HG03159 (cell line): ENCODE results near the gene PAX3.
A peak's percentile ranks its signal among the peaks of the same experiment; 100 is the strongest.

Experiments used
- ATAC-seq: cut with Tn5 transposase; IDR thresholded peaks from one replicate; pipeline ENCODE4 v1.9.1; 2021; ENCODE audit warnings: mild to moderate bottlenecking, moderate library complexity; ENCODE audit not compliant: unreplicated experiment

The PAX3 gene

DNA sequence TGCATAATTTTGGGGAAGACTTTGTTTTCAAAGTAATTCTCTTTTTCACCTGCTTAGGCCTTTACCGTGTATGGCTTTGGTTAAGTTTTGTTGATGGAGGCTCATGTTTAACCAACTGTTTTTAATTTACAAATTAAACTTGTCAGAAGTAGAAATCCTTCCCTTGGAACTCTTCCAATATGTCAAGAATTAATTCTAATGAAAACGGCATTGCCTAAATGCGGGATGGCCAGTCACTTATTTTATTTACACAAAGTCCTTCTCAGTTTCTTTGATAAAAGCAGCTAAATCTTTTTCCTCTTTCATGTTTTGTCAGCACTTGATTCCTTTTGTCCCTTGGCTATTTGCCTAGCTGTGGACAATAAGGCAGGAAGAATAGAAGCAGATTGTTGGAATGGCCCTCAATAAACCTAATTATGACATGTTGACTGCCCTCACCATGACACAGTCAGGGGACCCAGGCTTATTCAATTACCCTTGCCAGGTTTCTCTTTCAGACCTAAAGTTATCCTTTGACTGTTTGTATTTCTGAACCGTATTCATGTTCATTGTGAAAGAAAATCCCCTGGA, 26.3 kb downstream of the PAX3 start:
- ATAC-seq = no peak

DNA sequence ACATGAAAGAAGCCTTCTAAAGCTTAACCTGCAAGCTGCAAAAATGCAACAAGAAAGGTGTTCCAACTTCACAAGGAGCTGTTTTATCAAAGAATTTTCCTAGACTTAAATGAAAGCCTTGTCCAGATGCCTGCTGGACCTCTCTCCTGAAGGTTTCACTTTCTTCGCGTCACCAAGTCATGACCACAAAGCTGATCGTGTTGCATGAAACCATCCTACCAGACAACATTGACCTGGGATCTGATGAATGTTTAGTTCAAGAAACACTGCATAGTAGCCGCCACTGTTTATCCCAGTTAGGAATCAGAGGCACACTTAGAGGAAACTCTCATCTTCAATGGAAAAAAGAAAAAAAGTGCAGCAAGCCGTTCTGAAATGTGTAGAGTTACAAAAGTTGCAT, 26.9 kb downstream of the PAX3 start:
- ATAC-seq = no peak

DNA sequence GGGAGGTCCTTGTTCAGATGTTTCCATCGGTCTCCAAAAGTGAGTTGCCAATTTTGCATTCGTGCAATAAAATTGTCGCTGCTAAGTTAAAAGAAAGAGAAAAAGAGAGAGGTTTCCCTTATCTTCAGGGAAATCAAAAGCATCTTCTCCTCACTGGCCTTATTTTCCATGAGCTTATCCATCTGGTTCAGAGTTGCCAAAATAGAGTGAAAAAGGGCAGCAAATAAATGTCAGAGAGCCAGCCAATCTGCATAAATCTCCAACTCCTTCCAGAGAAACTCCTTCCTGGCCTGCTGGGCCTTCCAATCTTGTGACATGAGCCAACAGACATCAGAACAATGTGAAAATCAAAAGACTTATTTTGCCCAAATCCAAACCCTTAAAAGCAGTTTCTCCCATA, 28.4 kb downstream of the PAX3 start:
- ATAC-seq = no peak

DNA sequence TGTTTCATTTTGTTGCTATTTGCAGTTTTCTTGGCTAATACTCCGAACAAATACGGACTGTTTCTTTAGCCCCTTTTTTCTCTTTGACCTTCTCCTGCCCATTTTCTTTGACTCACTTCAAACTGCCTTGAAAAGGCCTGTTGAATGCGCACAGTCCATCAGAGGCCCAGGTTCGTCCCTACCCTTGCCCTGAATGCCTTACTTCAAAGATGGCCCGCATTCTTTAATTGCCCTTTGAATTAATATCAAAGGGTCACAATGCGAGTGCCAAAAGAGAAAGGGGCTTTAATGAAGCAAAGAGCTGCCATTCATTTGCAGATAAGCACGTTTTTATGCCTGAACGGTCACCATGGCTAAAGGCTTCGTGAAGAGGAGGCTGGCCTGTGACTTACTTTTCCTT, 29.7 kb downstream of the PAX3 start:
- no peak for ATAC-seq

DNA sequence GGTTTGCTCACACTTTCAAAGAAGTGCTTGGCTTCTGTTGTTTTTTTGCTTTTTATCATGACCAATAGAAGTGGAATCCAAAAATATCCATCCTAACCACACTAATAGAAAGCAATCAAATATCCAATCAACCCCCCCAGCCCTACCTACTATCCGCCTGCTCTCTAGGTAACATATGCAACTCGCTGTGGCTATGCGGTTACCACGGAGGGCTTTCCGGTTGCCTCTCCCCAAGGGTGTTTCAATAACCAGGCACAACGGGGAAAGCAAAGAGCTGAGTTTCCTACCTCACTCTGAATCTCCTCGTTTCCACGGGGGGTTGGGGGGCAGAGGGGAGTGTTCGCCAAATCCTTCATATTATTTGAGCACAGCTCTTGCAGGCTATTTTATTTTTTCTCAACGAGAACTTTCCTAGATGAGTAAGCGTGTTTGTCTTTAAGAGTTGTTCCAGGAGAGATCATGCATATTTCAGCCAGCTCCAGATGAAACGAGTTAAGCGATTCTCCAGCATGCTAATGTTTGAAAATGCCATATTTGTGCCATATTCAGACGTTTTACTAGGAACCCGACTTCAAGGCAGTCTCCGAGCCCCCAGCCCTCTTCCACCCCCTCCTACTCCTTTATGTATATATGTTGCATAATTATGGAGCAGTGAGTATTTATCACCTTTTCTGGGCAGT, 30.3 kb downstream of the PAX3 start:
- no peak for ATAC-seq

DNA sequence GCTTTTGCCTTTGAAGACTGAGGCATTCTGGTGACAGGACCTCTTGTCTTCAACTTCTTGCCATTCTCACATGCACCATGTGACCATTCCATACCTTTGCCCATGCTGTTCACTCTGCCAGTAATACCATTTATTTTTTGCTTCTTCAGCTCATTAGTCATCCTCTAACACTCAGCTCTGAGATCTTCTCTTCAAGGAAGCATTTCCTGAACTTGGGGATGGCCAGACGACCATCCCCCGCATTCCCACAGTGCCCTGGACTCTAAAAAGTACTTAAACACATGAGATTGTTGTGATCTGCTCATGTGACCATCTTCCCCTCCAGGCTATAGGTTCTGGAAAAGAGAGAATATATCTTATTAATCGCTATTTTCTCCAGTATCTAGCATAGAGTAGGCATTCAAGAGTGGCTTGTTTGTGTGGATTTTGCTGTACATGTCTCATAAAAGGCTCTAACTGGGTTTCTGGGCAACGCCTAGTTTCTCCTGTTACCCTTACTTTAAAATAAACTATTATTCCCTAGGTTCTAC, 33.9 kb downstream of the PAX3 start:
- no peak for ATAC-seq

DNA sequence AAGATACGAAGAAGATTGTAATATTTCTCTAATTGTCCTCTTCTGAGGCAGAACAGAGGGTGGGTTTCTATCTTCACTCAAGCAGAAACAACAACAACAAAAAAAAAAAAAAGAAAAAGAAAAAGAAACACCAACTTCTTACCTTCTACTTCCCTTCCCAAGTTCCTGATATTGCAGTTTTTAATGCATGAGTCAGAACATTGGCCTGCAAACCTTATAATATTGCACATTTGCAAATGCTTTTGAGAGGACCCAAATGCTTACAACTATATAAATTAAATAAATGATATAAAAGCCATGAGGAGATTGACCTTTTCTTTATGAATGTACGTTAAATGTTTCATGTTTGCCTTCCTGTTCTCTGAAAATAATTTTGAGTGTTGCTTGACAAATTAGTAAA, 37.3 kb downstream of the PAX3 start:
- no peak for ATAC-seq

DNA sequence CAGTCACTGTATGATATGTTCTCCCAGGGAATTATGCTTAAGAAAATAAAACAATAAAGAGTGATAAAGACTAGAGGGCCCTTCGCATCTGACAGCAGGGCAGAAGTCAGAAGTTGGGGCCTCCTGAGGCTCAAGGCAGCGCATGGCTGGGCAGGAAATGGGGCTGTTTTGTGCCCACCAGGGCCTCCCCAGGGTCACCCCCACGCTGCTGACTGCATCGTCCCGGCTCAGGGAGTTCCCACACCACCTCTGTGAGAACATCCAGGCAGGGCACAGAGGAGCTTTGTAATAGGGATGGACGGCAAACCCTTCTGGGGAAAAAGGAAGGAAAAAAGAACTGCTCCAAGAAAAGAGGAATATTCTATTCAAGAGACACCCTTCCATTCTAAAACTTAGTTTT, 41.2 kb downstream of the PAX3 start:
- no peak for ATAC-seq

DNA sequence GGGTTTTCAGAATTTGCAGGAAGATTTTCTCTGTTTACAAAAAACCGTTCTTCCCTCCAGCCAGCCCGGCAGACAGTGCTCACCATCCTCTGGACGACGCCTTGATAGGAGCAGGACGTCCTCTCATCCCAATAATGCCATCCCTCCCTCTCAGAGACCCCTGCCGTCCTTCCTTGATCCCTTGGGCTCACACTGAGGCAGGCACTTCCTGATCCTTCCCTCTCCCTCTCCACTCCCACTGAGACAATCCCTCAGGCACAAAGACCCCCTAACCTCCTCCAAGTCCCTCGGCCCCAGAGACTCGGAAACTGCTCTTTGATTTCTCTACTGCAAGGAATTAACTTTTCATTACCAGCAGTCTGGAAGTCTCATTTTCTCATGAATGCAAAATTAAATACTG, 42.5 kb downstream of the PAX3 start:
- no peak for ATAC-seq

DNA sequence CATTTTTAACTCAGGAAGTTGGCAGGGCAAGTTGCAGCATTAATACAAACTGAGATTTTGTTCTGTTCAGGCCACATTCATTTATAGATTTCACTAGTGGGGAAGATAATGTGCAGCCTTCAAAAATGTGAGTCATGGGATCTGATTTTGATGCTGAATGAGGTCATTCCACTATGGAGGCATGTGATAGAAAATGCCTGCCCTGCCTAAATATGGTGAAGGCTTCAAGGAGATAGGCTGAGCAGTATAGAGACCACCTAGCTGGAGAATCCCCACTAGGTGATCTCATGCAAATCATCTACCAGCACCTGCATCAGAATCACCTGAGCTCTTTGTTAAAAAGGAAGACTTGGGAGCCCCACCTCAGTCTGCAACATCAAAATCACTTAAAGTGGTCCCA, 43.7 kb downstream of the PAX3 start:
- no peak for ATAC-seq

DNA sequence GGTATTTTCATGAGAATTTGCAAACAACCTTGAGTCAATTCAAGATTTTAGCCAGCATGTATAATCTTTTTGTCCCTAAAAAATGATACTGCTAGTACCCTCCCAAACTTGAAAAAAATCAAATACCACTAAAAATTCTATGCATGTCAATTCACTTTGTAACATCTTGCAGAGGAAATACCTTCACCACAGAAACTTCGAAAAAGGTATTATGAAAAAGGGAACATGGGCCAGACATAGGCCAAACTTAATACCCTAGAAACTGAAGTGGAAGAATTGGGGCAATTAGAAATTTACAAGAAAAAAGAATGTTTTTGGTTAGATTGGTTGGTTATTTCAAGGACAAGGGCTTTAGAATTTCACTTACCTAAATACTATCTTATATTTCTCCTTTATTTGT, 48.5 kb downstream of the PAX3 start:
- ATAC-seq = no peak

DNA sequence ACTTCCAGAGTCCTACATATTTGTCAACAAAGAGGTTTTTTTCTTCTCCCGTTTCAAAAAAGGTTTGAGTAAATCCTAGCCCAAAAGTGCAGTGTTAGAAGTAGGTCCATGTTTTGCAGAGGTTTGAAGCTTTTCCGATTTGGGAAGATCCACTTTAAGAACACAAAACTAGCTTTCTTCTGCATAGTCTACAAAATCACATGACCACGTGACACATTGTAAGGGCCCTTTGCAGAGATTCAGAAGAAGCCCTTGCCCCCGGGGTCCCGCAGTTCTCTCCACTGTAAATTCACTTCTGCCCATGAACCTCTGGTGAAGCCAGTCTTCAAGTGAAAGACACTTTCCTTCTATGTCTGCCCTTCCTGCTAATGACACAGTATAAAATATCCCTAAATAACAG, 49.4 kb downstream of the PAX3 start:
- ATAC-seq = no peak

DNA sequence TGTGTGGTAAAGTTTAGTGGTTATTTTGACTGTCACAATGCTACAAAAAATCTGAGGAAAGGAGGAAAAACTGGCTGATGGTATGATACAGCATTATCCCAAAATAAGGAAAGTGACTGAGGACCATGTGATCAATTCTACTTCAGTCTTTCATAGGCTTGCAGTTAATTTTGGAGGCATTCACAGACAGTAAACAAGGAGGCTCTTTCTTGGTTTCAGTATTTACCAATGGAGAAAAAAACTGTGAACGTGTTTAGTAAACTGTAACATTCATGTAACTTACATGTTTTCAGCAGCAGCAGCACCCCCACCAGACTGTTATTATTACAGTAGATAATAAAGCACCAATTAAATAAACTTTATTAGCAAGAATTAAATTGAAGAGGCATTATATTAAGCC, 50.0 kb downstream of the PAX3 start:
- no peak for ATAC-seq

DNA sequence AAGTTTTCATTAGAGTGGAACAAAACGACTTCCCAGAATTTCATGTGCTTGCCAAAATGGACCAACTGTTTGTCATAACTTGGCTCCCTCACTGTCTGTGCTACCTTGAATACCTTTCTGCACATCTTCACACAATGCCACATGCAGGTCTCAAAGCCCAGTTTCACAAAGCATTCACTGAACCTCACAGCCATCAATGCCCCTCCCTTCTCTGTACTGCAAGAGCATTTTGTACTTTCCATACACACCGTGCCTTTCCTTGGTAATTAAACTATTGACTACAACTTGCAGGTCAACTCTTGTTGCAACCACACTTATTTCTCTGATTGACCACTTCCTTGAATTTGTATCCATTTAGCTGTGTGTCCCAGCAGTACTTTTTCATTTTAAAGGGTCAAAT, 50.5 kb downstream of the PAX3 start:
- ATAC-seq = no peak

DNA sequence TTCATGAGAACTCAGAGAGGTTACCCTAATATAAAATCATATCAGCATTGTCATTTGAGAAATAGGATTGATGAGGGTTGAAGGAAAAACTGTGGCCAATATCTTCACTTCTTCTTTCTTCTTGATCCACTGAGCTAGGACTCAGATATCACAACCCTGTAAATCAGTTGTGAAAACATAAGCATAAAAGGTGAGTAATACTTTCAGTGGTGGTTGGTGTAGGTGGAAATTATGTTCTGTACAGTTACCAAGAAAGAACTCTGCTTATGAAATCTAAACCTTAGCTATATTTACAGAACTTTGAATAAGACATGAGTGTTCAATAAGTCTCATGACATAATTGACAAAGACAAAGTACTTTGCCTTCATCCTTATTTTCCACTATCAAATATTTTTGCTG, 56.3 kb downstream of the PAX3 start:
- peak; percentile 82 for ATAC-seq

DNA sequence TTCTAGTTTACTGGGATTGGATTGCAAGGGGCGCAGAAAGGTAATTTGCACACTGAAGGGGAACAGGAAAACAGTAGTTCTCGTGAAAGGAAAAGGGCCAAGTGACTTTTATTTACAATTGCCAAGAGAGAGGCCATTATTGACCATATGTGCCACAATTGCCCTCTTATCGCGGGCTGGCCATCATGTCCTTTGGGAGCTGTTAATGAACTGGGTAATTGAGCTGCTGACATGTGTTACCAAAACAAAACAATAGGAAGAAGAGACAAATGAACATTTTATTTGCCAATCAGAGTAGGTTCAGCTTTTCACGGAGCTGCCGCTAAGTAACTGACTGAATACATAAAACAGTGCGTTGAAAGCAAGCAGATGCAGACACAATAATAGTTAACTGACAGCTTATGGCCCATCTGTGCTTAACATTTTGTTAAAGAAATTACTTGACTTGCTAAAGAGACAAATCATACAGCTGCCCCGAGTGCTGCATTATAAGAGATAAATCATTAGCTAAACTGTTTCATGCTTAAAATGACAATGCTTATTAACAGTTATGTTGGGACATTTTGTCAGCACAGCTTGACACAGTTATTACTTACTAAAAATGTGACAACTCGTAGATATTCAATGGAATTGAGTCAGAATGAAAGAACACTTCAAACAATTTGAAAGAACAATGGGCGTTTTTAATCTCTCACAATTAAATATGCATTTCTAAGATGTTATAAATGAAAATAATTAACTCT, 57.5 kb downstream of the PAX3 start:
- ATAC-seq = no peak

DNA sequence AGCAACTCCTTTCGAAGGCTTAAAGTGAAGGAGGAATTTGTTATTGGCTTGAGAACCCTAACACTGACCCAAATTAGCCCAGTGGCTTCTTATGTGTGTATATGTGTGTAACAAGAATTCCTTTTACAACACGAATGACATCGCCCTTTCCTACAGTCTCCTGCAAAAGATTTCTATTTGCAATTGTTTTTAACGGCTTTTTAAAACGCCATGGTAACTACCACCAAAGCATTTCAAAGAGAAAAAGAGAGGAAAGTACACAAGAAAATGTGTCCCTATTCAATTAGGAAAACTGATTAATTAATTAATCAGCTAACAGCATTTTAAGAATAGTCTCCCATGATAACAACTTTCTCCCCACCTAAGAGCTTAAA, 58.1 kb downstream of the PAX3 start:
- ATAC-seq = no peak

DNA sequence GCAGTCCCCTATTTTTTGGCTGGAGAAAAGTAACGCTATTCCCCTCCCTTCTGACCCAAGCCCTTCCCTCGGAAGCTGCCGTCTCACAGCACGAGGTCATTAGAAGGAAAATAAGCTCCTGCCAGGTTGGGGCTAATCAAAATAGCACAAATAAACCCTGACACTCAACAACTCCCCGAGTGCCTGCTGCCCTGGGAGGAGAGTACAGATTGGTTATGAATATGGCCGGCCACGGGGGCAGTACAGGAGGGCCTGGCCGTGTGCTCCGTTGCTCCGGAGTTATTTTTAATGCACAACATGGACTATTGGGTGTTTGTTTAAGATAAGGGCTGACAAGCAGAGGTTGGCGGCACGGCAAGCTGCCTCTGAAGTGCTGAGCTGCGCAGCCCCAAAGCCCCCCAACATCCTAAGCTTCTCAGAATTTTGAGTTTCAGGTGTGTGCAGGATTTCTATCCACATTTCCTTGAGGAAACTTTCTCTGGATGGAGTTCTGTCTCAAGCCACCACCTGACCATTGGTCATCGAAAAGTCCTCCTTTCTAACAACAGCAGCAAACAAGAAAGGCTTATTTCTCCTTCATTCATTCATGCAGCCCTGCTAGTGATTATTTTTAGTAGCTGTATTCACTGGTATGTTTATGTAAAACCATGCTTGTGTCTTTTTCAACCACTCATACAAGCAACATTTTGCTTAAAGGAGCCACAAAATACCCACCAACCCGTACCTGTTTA, 58.7 kb downstream of the PAX3 start:
- no peak for ATAC-seq

DNA sequence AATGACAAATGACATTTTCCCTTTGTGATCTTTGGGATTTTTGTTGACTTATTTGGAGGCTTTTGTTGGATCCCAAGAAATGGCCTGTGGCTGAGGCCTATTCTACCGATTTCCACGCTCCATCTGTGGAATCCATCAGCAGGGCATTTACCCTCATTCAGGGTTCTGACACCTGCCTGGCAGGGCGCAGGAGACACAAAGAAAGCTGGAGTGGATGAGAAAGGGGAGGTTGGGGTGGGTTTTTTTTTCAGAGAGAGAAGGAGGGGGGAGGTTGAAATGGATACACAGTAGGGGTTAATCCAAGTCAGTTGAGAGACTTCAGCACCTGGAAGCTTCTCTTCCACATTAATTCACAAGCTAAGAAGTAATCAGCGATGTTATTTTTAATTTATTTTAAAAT, 59.7 kb downstream of the PAX3 start:
- no peak for ATAC-seq

DNA sequence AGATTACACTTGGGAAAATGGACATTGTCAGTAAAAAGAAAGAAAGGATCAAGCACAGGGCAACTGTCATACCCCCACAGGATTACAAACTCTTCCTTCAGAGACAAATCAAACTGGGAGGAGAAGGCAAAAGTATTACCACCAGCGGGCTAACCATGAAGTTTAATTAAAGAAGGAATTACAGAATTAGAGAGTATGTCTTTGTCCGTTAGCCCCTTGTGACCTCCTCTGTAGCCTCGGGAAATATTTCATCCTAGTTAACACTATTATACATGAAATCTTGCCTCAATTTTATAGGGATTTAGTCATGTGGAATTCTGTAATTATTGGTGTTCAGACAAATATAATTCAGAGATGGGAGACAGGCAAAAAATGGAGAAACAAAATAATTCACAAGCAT, 60.7 kb downstream of the PAX3 start:
- ATAC-seq = no peak

DNA sequence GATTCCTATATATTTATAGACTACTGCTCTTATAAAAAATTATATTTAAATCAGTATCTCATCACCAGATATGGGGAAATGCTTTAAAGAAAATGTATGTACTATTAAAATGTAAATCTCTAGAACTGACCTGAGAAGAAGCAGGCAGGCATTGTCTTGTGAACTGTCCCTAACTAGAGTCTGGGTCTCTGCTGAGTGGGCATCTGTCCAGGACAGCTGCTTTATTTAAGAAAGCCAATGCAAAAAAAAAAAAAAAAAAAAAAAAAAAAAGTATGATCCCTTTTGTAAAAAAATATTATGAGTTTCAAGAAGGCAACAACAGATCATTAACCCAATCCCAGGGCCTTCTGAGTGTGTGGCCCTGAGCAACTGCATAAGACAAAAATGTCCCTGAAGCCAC, 66.0 kb downstream of the PAX3 start:
- ATAC-seq = no peak

DNA sequence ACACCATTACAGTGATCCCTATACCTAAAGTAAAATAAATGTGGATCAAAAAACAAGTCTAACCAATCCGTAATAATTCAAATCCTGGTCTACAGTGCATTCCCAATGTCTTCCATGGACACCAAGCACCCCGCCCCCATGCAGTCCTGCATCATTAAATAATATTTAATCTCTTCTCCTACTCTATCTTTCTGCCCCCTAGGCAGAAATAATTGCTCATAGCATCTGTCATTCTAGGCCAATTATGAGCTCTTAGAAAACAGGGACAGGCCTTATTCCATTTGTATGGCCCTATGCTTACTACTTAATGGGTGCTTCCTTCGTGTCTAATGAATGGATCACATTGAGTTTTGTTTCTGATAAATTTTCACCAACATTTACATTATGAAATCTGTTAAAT, 66.4 kb downstream of the PAX3 start:
- ATAC-seq = no peak
